Activated CD4-positive, alpha-beta memory T cell treated with anti-CD3 and anti-CD28 coated beads, Interleukin-2, amount 10 ng/mL, durations not matched to agents 7 days and 5 days (primary cell): ENCODE results near the gene PAPOLA. TPM values are rescaled to one million over a fixed set of nuclear protein-coding genes. Genes with fewer than 3 reads are reported as not detected.

Source experiments
- CTCF ChIA-PET: fragments of 350-600 bp; sonication (Branson Sonifier 250); formaldehyde crosslinking; loops from one replicate; lab custom pipeline; 2021; ENCODE audit warnings: antibody characterized with exemption, inconsistent platforms; lab: Charles Lee
- POLR2A ChIA-PET: fragments of 350-600 bp; sonication (Branson Sonifier 250); formaldehyde crosslinking; loops from one replicate; lab custom pipeline; 2021; ENCODE audit warnings: antibody characterized with exemption; lab: Charles Lee
- DNase-seq: peaks from one replicate; pipeline ENCODE4 v3.0.0-alpha.2; 2020
- H3K27ac Mint-ChIP-seq: one replicate; pipeline ENCODE4 v1.8.0; 2021; ENCODE audit warnings: mild to moderate bottlenecking, mixed read lengths
- H3K27me3 Mint-ChIP-seq: one replicate; pipeline ENCODE4 v1.8.0; 2021; ENCODE audit warnings: mixed read lengths
- H3K36me3 Mint-ChIP-seq: one replicate; pipeline ENCODE4 v1.8.0; 2021; ENCODE audit warnings: low read depth, mixed read lengths
- H3K4me1 Mint-ChIP-seq: one replicate; pipeline ENCODE4 v1.8.0; 2021; ENCODE audit warnings: mixed read lengths
- H3K4me3 Mint-ChIP-seq: one replicate; pipeline ENCODE4 v1.8.0; 2021; ENCODE audit warnings: mild to moderate bottlenecking, mixed read lengths
- H3K9me3 Mint-ChIP-seq: one replicate; pipeline ENCODE4 v1.8.0; 2021; ENCODE audit warnings: mixed read lengths
- total RNA-seq, 2 experiments: library from RNA; stranded (reverse); gene quantifications; one replicate each; pipeline ENCODE4 v1.2.3, GENCODE V29; 2021

Gene PAPOLA
- total RNA-seq, 2 experiments from 2014 or later, result 164 to 173 TPM

GRCh38 chr14:96597680-96598079 is 95.5 kb downstream of the PAPOLA start:
- Mint-ChIP-seq H3K4me3 (no peak overlapping the region), H3K36me3 (no peaks in the 10 kb centered on the region), H3K9me3 (no peaks in the 10 kb centered on the region), H3K27ac (no peak overlapping the region), H3K4me1 (peaks cover 17% of the 10 kb centered on the region), H3K27me3 (peaks cover 7% of the 10 kb centered on the region)
- CTCF ChIA-PET, result no interaction called here
- DNase-seq, result no peak
- POLR2A ChIA-PET, result no interaction called here

- Mint-ChIP-seq H3K4me1 (peaks cover 15% of the 10 kb centered on the region), H3K9me3 (no peaks in the 10 kb centered on the region), H3K36me3 (no peaks in the 10 kb centered on the region), H3K27me3 (peaks cover 7% of the 10 kb centered on the region), H3K27ac (no peak overlapping the region), H3K4me3 (no peak overlapping the region)
- ChIA-PET POLR2A (no interaction called here), CTCF (no interaction called here)
- DNase-seq, result no peak
Observed at GRCh38 chr14:96598332-96598928, 96.2 kb downstream of the PAPOLA start.

GRCh38 chr14:96599076-96599475 is 96.9 kb downstream of the PAPOLA start:
- CTCF ChIA-PET, result no interaction called here
- no peak for DNase-seq
- H3K36me3 Mint-ChIP-seq, result no peaks in the 10 kb centered on the region
- peaks cover 15% of the 10 kb centered on the region for H3K4me1 Mint-ChIP-seq
- H3K27ac Mint-ChIP-seq, result no peak overlapping the region
- peaks cover 7% of the 10 kb centered on the region for H3K27me3 Mint-ChIP-seq
- POLR2A ChIA-PET, result no interaction called here
- no peak overlapping the region for H3K4me3 Mint-ChIP-seq
- H3K9me3 Mint-ChIP-seq, result no peaks in the 10 kb centered on the region

- Mint-ChIP-seq H3K4me1 (peaks cover 15% of the 10 kb centered on the region), H3K9me3 (no peaks in the 10 kb centered on the region), H3K4me3 (no peak overlapping the region), H3K27me3 (peaks cover 10% of the 10 kb centered on the region), H3K36me3 (no peaks in the 10 kb centered on the region), H3K27ac (no peak overlapping the region)
- CTCF ChIA-PET, result no interaction called here
- DNase-seq, result no peak
- POLR2A ChIA-PET, result interaction anchor here (1.0 kb wide), 1 partner anchor 195 kb away, joined by 7 read pairs; the partner anchor contains the start of gene VRK1
Observed at GRCh38 chr14:96602186-96602585, 100.0 kb downstream of the PAPOLA start.

DNA sequence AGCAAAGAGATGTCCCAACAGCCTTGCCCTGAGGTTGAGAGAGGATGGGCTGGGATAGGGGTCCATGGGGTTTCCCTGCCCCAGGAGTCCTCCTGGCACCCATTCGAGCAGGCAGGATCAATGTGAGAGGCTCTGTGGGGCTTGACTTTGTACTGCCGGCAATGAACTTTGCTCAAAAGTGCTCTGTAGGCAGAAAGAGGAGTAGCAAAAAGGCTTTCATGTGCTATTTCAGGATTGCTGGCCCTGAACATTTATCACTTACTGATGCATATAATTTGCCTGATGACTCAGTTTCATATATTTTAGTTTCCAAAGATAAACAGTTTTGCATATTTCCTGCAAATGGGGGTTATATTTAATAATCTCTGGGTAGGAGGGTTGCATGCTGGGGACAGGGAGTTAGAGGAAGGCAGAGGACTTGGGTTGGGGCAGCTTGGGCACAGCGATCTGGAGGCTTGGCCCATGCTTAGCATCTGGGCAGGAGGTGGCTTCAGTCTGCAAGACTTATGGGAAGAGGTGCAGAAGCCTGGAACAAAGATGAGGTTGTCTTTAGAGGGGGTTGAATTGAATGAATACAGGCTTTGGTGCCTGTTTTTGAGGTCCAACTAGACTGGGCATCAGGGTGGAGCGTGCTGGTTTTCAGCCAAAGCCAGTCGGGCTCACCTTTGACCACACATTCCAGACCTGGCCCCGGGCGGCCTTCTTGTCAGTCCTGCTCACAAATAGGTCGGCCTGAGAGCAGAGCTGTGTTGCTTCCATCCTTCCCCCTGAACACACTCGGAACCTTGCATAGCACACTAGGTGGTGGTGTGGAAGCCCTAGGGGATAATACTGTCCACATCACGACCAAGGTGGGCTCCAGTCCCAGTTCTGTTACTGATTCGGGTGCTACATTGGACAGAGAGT is 101.4 kb downstream of the PAPOLA start:
- Mint-ChIP-seq H3K9me3 (no peaks in the 10 kb centered on the region), H3K4me1 (peaks cover 15% of the 10 kb centered on the region), H3K27ac (no peak overlapping the region), H3K27me3 (peaks cover 10% of the 10 kb centered on the region), H3K4me3 (no peak overlapping the region), H3K36me3 (no peaks in the 10 kb centered on the region)
- ChIA-PET POLR2A (no interaction called here), CTCF (no interaction called here)
- DNase-seq, result no peak

GRCh38 chr14:96614481-96614881 is 112.3 kb downstream of the PAPOLA start:
- CTCF ChIA-PET, result no interaction called here
- POLR2A ChIA-PET, result no interaction called here
- Mint-ChIP-seq H3K27me3 (peaks cover 21% of the 10 kb centered on the region), H3K27ac (no peak overlapping the region), H3K9me3 (no peaks in the 10 kb centered on the region), H3K4me3 (no peak overlapping the region), H3K4me1 (no peaks in the 10 kb centered on the region), H3K36me3 (no peaks in the 10 kb centered on the region)
- no peak for DNase-seq

DNA sequence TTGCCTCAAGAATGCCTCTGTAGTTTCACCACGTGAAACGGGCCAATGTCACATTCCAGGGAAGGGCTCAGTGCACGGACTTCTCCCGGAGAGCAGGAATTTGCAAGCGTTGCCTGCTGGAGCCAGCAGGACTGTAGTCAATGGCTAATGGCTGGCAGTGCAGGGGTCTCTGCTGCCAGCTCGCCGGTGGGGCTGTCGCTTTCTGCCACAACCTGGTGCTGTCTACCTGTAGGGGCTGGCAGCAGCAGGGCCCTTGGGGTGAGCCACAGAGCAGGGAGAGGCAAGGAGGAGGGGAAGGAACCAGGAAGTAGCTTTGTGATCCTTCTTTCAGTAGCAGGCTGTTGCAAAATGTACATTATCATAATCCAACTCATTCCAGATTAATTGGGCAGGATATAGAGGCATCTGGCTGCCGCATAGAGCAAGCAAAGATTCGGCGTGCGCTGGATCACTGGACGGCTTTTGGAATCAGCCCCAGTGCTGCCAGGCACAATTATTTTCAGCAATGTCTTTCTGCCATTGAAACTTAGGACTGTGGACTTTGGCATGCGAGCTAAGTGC is 114.1 kb downstream of the PAPOLA start:
- H3K4me3 Mint-ChIP-seq, result no peak overlapping the region
- no peaks in the 10 kb centered on the region for H3K36me3 Mint-ChIP-seq
- POLR2A ChIA-PET, result no interaction called here
- H3K4me1 Mint-ChIP-seq, result no peaks in the 10 kb centered on the region
- peaks cover 6% of the 10 kb centered on the region for H3K27me3 Mint-ChIP-seq
- H3K27ac Mint-ChIP-seq, result no peak overlapping the region
- H3K9me3 Mint-ChIP-seq, result no peaks in the 10 kb centered on the region
- DNase-seq, result no peak
- CTCF ChIA-PET, result no interaction called here

Other genes starting within 250 kb of the PAPOLA start
- gene BDKRB1, start 246.2 kb upstream of the PAPOLA start, total RNA-seq, result not detected
- gene ATG2B, start 139.0 kb upstream of the PAPOLA start, total RNA-seq, result 10 to 100 TPM; 16.3 to 17.4 TPM
- 10 to 100 TPM; 25.4 to 25.9 TPM for gene GSKIP, start 138.9 kb upstream of the PAPOLA start, total RNA-seq
- 1 to 10 TPM in 1 of 2 experiments, under 1 TPM in 1; 0.80 to 1.6 TPM for gene AK7, start 110.3 kb upstream of the PAPOLA start, total RNA-seq